ENCODE measurements around the gene ATG2B. TPM values are rescaled to one million over a fixed set of nuclear protein-coding genes. Genes with fewer than 3 reads are reported as not detected.

Gene ATG2B
- total and polyA plus RNA-seq, 2 donors (not counting 1 experiment from before 2014, with no cell fraction given), result 15.0 to 30.9 TPM

DNA sequence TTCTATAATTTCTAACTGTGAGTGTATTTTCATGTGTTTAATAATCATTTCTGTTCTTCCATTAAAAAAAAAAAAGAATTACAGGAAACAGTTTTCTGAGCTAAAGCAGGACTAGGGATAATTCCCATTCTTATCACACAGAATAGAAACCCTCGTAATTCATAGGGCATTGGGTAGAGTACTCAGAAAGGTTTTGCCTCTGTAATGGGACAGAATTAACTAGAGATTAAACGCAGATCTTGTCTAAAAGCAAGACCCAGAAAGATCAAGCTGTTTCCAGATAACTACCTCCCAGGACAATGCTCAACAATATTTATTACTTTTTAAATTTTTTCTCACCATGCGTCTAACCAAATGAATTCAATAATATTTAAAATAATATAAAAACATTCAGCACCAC is 10.4 kb upstream of the ATG2B start:
- no peaks in the 10 kb centered on the region for H4K20me1 ChIP-seq (ENCODE audit: control insufficient read depth, extremely low read depth, insufficient read depth, low read length)
- TF ChIP-seq EZH2 (IDR thresholded peaks at IDR 0.05; ENCODE audit: low read length, missing control alignments), result no peak
- TF ChIP-seq, protein P1, sequence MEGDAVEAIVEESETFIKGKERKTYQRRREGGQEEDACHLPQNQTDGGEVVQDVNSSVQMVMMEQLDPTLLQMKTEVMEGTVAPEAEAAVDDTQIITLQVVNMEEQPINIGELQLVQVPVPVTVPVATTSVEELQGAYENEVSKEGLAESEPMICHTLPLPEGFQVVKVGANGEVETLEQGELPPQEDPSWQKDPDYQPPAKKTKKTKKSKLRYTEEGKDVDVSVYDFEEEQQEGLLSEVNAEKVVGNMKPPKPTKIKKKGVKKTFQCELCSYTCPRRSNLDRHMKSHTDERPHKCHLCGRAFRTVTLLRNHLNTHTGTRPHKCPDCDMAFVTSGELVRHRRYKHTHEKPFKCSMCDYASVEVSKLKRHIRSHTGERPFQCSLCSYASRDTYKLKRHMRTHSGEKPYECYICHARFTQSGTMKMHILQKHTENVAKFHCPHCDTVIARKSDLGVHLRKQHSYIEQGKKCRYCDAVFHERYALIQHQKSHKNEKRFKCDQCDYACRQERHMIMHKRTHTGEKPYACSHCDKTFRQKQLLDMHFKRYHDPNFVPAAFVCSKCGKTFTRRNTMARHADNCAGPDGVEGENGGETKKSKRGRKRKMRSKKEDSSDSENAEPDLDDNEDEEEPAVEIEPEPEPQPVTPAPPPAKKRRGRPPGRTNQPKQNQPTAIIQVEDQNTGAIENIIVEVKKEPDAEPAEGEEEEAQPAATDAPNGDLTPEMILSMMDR (conservative IDR thresholded peaks at IDR 0.05 in 1 of 2, IDR thresholded peaks at IDR 0.05 in 1 of 2; ENCODE audit: low read depth in 1 of 2, low read length in 2 of 2), result no peak
- H3K79me2 ChIP-seq (ENCODE audit: control insufficient read depth, insufficient read depth, low read length), result peaks cover 6% of the 10 kb centered on the region
- no peak overlapping the region for H3K4me3 ChIP-seq (replicated peaks in 1 of 4; ENCODE audit: control extremely low read depth in 1 of 4, insufficient read depth in 1 of 4, low read depth in 3 of 4, low read length in 4 of 4)
- DNase-seq (ENCODE audit: low read depth in 2 of 2), result no peak
- H3K4me2 ChIP-seq (ENCODE audit: extremely low read depth, insufficient read depth, low read length), result no peak overlapping the region
- no peaks in the 10 kb centered on the region for H3K9me3 ChIP-seq (ENCODE audit: control insufficient read depth, insufficient read depth, low read depth, low read length)
- no peak overlapping the region for H3K9ac ChIP-seq (ENCODE audit: insufficient read depth, low read length)
- no peak overlapping the region for H3K27ac ChIP-seq (ENCODE audit: insufficient read depth, low read length)
- no peaks in the 10 kb centered on the region for H3K36me3 ChIP-seq (ENCODE audit: control insufficient read depth, insufficient read depth, low read length)
- H2AFZ ChIP-seq (ENCODE audit: low read length), result no peak overlapping the region
- H3K27me3 ChIP-seq (ENCODE audit: control insufficient read depth, insufficient read depth, low read length), result no peaks in the 10 kb centered on the region
- H3K4me1 ChIP-seq (ENCODE audit: control insufficient read depth, extremely low read depth, insufficient read depth, low read length), result no peaks in the 10 kb centered on the region

DNA sequence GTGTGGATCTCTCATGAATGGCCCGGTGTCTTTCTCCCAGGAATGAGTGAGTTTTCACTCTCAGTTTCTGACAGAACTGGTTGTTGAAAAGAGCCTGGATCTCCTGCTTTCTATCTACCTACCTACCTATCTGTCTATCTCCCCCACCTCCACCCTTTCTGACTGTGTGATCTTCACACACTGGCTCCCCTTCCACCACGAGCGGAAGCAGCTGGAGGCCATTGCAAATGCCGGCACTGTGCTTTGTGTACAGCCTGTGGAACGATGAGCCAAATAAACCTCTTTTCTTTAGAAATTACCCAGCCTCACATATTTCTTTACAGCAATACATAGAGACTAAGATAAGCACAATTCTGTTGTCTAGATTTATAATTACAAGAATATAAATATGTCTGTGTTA is 7.4 kb upstream of the ATG2B start:
- H3K4me2 ChIP-seq (ENCODE audit: extremely low read depth, insufficient read depth, low read length), result no peak overlapping the region
- no peak overlapping the region for H3K27ac ChIP-seq (ENCODE audit: insufficient read depth, low read length)
- no peaks in the 10 kb centered on the region for H3K27me3 ChIP-seq (ENCODE audit: control insufficient read depth, insufficient read depth, low read length)
- DNase-seq (ENCODE audit: low read depth in 2 of 2), result no peak
- H3K79me2 ChIP-seq (ENCODE audit: control insufficient read depth, insufficient read depth, low read length), result peaks cover 14% of the 10 kb centered on the region
- no peaks in the 10 kb centered on the region for H3K36me3 ChIP-seq (ENCODE audit: control insufficient read depth, insufficient read depth, low read length)
- no peaks in the 10 kb centered on the region for H3K9me3 ChIP-seq (ENCODE audit: control insufficient read depth, insufficient read depth, low read depth, low read length)
- no peak overlapping the region for H3K9ac ChIP-seq (ENCODE audit: insufficient read depth, low read length)
- no peak overlapping the region for H2AFZ ChIP-seq (ENCODE audit: low read length)
- no peaks in the 10 kb centered on the region for H4K20me1 ChIP-seq (ENCODE audit: control insufficient read depth, extremely low read depth, insufficient read depth, low read length)
- no peaks in the 10 kb centered on the region for H3K4me1 ChIP-seq (ENCODE audit: control insufficient read depth, extremely low read depth, insufficient read depth, low read length)
- TF ChIP-seq, protein P1 (conservative IDR thresholded peaks at IDR 0.05 in 1 of 2, IDR thresholded peaks at IDR 0.05 in 1 of 2; ENCODE audit: low read depth in 1 of 2, low read length in 2 of 2), result no peak
- no peak for TF ChIP-seq EZH2 (IDR thresholded peaks at IDR 0.05; ENCODE audit: low read length, missing control alignments)
- no peak overlapping the region for H3K4me3 ChIP-seq (replicated peaks in 1 of 4; ENCODE audit: control extremely low read depth in 1 of 4, insufficient read depth in 1 of 4, low read depth in 3 of 4, low read length in 4 of 4)

DNA sequence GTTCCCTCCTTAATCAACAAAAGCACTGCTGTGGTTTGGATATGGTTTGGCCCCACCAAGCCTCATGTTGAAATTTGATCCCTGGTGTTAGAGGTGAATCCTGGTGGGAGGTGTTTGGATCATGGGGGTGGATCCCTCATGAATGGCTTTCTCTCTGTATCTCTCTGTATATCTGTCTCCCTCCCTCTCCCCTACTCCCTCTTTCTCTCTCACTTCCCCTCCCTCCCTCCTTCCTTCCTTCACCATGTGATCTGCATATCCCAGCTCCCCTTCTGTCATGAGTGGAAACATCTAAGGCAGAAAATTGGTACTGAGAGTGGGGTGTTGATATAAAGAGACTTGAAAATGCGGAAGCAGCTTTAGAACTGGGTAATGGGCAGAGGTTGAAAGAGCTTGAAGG is 5.4 kb upstream of the ATG2B start:
- H3K27me3 ChIP-seq (ENCODE audit: control insufficient read depth, insufficient read depth, low read length), result no peaks in the 10 kb centered on the region
- no peaks in the 10 kb centered on the region for H3K9me3 ChIP-seq (ENCODE audit: control insufficient read depth, insufficient read depth, low read depth, low read length)
- H3K79me2 ChIP-seq (ENCODE audit: control insufficient read depth, insufficient read depth, low read length), result peaks cover 25% of the 10 kb centered on the region
- no peaks in the 10 kb centered on the region for H4K20me1 ChIP-seq (ENCODE audit: control insufficient read depth, extremely low read depth, insufficient read depth, low read length)
- TF ChIP-seq, protein P1 (conservative IDR thresholded peaks at IDR 0.05 in 1 of 2, IDR thresholded peaks at IDR 0.05 in 1 of 2; ENCODE audit: low read depth in 1 of 2, low read length in 2 of 2), result no peak
- no peak for TF ChIP-seq EZH2 (IDR thresholded peaks at IDR 0.05; ENCODE audit: low read length, missing control alignments)
- DNase-seq (ENCODE audit: low read depth in 2 of 2), result no peak
- no peak overlapping the region for H3K4me2 ChIP-seq (ENCODE audit: extremely low read depth, insufficient read depth, low read length)
- H3K27ac ChIP-seq (ENCODE audit: insufficient read depth, low read length), result no peak overlapping the region
- H3K9ac ChIP-seq (ENCODE audit: insufficient read depth, low read length), result no peak overlapping the region
- H2AFZ ChIP-seq (ENCODE audit: low read length), result no peak overlapping the region
- H3K36me3 ChIP-seq (ENCODE audit: control insufficient read depth, insufficient read depth, low read length), result no peaks in the 10 kb centered on the region
- no peak overlapping the region for H3K4me3 ChIP-seq (replicated peaks in 1 of 4; ENCODE audit: control extremely low read depth in 1 of 4, insufficient read depth in 1 of 4, low read depth in 3 of 4, low read length in 4 of 4)
- no peaks in the 10 kb centered on the region for H3K4me1 ChIP-seq (ENCODE audit: control insufficient read depth, extremely low read depth, insufficient read depth, low read length)
